Measurements from ENCODE around the gene PCED1B. TPM values are rescaled to one million over a fixed set of nuclear protein-coding genes. Genes with fewer than 3 reads are reported as not detected.

The PCED1B gene
- total and polyA plus RNA-seq, 2 experiments from 2014 or later: 5.1 to 6.6 TPM

DNA sequence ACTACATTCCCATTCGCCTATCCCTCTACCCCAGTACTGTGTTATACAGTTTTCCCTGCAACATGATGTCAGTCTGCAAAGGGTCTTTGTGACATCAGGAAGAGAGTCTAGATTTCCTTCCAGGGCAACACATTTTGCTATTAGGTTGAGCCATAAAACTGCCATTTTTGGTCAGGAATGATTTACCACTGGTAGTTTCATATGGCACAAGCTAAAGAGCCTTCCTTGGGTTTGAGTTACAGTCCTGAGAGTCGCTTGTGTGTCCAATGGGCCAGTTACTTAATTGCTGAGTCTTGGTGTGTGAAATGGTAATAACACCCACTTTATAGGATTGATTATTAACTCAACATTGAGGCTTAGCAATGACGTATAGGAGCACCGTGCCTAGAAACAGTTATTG lies 23.0 kb downstream of the PCED1B start:
- Mint-ChIP-seq H3K27me3 (ENCODE audit: insufficient read depth, low read depth, poor library complexity) (peaks cover 3% of the 10 kb centered on the region), H3K36me3 (ENCODE audit: low read depth) (no peaks in the 10 kb centered on the region), H3K4me3 (no peak overlapping the region), H3K27ac (no peak overlapping the region), H3K4me1 (peaks cover 10% of the 10 kb centered on the region), H3K9me3 (no peaks in the 10 kb centered on the region)
- no peaks in the 10 kb centered on the region; the same call in 1 of the 2 replicates for H3K9me2 ChIP-seq (ENCODE audit: insufficient read depth)
- H3K79me2 ChIP-seq (replicated peaks; ENCODE audit: insufficient read depth): no peaks in the 10 kb centered on the region
- H3K4me3 ChIP-seq: no peak overlapping the region
- no peaks in the 10 kb centered on the region for H4K20me1 ChIP-seq (replicated peaks; ENCODE audit: insufficient read depth)
- H3K36me3 ChIP-seq (ENCODE audit: insufficient read depth): no peaks in the 10 kb centered on the region
- ATAC-seq: no peak
- no peaks in the 10 kb centered on the region for H3F3A ChIP-seq (replicated peaks; ENCODE audit: low read depth)
- TF ChIP-seq ZNF331 (CRISPR knock-in tag; IDR thresholded peaks at IDR 0.05; ENCODE audit: low read depth) (no peak), POLR2AphosphoS5 (IDR thresholded peaks at IDR 0.05; ENCODE audit: low read depth) (no peak), NANOG (IDR thresholded peaks at IDR 0.05; ENCODE audit: borderline replicate concordance) (no peak), CREB1 (CRISPR knock-in tag; IDR thresholded peaks at IDR 0.05; ENCODE audit: low read depth) (no peak), JUNB (IDR thresholded peaks at IDR 0.05; ENCODE audit: unreplicated experiment) (no peak), STAT1 (IDR thresholded peaks at IDR 0.05; ENCODE audit: unreplicated experiment) (no peak)
- TF ChIP-seq, protein P1, sequence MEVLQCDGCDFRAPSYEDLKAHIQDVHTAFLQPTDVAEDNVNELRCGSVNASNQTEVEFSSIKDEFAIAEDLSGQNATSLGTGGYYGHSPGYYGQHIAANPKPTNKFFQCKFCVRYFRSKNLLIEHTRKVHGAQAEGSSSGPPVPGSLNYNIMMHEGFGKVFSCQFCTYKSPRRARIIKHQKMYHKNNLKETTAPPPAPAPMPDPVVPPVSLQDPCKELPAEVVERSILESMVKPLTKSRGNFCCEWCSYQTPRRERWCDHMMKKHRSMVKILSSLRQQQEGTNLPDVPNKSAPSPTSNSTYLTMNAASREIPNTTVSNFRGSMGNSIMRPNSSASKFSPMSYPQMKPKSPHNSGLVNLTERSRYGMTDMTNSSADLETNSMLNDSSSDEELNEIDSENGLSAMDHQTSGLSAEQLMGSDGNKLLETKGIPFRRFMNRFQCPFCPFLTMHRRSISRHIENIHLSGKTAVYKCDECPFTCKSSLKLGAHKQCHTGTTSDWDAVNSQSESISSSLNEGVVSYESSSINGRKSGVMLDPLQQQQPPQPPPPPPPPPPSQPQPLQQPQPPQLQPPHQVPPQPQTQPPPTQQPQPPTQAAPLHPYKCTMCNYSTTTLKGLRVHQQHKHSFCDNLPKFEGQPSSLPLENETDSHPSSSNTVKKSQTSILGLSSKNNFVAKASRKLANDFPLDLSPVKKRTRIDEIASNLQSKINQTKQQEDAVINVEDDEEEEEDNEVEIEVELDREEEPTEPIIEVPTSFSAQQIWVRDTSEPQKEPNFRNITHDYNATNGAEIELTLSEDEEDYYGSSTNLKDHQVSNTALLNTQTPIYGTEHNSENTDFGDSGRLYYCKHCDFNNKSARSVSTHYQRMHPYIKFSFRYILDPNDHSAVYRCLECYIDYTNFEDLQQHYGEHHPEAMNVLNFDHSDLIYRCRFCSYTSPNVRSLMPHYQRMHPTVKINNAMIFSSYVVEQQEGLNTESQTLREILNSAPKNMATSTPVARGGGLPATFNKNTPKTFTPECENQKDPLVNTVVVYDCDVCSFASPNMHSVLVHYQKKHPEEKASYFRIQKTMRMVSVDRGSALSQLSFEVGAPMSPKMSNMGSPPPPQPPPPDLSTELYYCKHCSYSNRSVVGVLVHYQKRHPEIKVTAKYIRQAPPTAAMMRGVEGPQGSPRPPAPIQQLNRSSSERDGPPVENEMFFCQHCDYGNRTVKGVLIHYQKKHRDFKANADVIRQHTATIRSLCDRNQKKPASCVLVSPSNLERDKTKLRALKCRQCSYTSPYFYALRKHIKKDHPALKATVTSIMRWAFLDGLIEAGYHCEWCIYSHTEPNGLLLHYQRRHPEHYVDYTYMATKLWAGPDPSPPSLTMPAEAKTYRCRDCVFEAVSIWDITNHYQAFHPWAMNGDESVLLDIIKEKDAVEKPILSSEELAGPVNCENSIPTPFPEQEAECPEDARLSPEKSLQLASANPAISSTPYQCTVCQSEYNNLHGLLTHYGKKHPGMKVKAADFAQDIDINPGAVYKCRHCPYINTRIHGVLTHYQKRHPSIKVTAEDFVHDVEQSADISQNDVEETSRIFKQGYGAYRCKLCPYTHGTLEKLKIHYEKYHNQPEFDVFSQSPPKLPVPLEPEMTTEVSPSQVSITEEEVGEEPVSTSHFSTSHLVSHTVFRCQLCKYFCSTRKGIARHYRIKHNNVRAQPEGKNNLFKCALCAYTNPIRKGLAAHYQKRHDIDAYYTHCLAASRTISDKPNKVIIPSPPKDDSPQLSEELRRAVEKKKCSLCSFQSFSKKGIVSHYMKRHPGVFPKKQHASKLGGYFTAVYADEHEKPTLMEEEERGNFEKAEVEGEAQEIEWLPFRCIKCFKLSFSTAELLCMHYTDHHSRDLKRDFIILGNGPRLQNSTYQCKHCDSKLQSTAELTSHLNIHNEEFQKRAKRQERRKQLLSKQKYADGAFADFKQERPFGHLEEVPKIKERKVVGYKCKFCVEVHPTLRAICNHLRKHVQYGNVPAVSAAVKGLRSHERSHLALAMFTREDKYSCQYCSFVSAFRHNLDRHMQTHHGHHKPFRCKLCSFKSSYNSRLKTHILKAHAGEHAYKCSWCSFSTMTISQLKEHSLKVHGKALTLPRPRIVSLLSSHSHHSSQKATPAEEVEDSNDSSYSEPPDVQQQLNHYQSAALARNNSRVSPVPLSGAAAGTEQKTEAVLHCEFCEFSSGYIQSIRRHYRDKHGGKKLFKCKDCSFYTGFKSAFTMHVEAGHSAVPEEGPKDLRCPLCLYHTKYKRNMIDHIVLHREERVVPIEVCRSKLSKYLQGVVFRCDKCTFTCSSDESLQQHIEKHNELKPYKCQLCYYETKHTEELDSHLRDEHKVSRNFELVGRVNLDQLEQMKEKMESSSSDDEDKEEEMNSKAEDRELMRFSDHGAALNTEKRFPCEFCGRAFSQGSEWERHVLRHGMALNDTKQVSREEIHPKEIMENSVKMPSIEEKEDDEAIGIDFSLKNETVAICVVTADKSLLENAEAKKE (CRISPR knock-in tag; IDR thresholded peaks at IDR 0.05): no peak
- TF ChIP-seq, protein P2, sequence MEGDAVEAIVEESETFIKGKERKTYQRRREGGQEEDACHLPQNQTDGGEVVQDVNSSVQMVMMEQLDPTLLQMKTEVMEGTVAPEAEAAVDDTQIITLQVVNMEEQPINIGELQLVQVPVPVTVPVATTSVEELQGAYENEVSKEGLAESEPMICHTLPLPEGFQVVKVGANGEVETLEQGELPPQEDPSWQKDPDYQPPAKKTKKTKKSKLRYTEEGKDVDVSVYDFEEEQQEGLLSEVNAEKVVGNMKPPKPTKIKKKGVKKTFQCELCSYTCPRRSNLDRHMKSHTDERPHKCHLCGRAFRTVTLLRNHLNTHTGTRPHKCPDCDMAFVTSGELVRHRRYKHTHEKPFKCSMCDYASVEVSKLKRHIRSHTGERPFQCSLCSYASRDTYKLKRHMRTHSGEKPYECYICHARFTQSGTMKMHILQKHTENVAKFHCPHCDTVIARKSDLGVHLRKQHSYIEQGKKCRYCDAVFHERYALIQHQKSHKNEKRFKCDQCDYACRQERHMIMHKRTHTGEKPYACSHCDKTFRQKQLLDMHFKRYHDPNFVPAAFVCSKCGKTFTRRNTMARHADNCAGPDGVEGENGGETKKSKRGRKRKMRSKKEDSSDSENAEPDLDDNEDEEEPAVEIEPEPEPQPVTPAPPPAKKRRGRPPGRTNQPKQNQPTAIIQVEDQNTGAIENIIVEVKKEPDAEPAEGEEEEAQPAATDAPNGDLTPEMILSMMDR (conservative IDR thresholded peaks at IDR 0.05; ENCODE audit: low read depth in 2 of 2): no peak
- no peak for DNase-seq (ENCODE audit: low spot score)
- no peak overlapping the region for H2AFZ ChIP-seq
- H3K4me1 ChIP-seq (ENCODE audit: insufficient read depth): no peaks in the 10 kb centered on the region
- no peak overlapping the region for H3K27ac ChIP-seq (ENCODE audit: low read depth)
- H3K4me2 ChIP-seq: no peak overlapping the region
- no peaks in the 10 kb centered on the region for H3K27me3 ChIP-seq (ENCODE audit: insufficient read depth)

Data from GM23338 (cell line).